Suprapubic skin (tissue), 4 donors: ENCODE measurements around the gene SPEG. TPM values are rescaled to one million over a fixed set of nuclear protein-coding genes. Genes with fewer than 3 reads are reported as not detected.

ENCODE experiments used
- DNase-seq, 2 donors: peaks; one replicate each; pipeline ENCODE4 v3.0.0-alpha.2; 2019; ENCODE audit warnings: low spot score in 2 of 2
- H3K27ac ChIP-seq: fragments of 200-600 bp; sonication (generic); one replicate; pipeline ENCODE4 v1.5.1; 2019
- H3K27me3 ChIP-seq: fragments of 200-600 bp; sonication (generic); one replicate; pipeline ENCODE4 v1.5.1; 2019
- H3K36me3 ChIP-seq: fragments of 200-600 bp; sonication (generic); one replicate; pipeline ENCODE4 v1.5.1; 2019
- H3K4me1 ChIP-seq: fragments of 200-600 bp; sonication (generic); one replicate; pipeline ENCODE4 v1.5.1; 2019
- H3K4me3 ChIP-seq: fragments of 200-600 bp; sonication (generic); one replicate; pipeline ENCODE4 v1.5.1; 2019; ENCODE audit warnings: mild to moderate bottlenecking
- H3K9me3 ChIP-seq: fragments of 200-600 bp; sonication (generic); one replicate; pipeline ENCODE4 v1.5.1; 2019
- EP300 ChIP-seq: sonication (generic); formaldehyde crosslinking; IDR thresholded peaks from one replicate; pipeline ENCODE4 v1.6.1; 2017; ENCODE audit warnings: antibody characterized with exemption
- POLR2A ChIP-seq, 2 donors: fragments of 450-650 bp; IDR thresholded peaks; one replicate each; pipeline ENCODE4 v1.6.1; 2017; ENCODE audit warnings: antibody characterized with exemption in 2 of 2, mild to moderate bottlenecking in 2 of 2, moderate library complexity in 2 of 2
- POLR2AphosphoS5 ChIP-seq, 3 donors: sonication (generic); formaldehyde crosslinking; IDR thresholded peaks; one replicate each; pipeline ENCODE4 v1.6.1; 2017; ENCODE audit warnings: antibody characterized with exemption in 3 of 3
- WGBS: methylation state at CpG from one replicate; pipeline ENCODE4 v1.1.5; 2018; 5-methylcytosine and 5-hydroxymethylcytosine counted together
- total RNA-seq, 4 donors: library from RNA; depleted of rRNA; stranded (reverse); fragments of >200 nt; gene quantifications; one replicate each; pipeline ENCODE4 v1.1.0, GENCODE V29; 2016
- TF ChIP-seq, protein P1 (sequence below), 2 donors: fragments of 200-600 bp in 1 of 2; fragments of 450-650 bp in 1 of 2; sonication (generic) in 1 of 2; IDR thresholded peaks; one replicate each; pipeline ENCODE4 v1.5.1; 2016 to 2019; ENCODE audit warnings: antibody characterized with exemption in 2 of 2, mild to moderate bottlenecking in 1 of 2, moderate library complexity in 1 of 2

SPEG gene
- total RNA-seq, 4 donors from 2014 or later: 6.5 to 17.2 (median 6.7) TPM

DNA sequence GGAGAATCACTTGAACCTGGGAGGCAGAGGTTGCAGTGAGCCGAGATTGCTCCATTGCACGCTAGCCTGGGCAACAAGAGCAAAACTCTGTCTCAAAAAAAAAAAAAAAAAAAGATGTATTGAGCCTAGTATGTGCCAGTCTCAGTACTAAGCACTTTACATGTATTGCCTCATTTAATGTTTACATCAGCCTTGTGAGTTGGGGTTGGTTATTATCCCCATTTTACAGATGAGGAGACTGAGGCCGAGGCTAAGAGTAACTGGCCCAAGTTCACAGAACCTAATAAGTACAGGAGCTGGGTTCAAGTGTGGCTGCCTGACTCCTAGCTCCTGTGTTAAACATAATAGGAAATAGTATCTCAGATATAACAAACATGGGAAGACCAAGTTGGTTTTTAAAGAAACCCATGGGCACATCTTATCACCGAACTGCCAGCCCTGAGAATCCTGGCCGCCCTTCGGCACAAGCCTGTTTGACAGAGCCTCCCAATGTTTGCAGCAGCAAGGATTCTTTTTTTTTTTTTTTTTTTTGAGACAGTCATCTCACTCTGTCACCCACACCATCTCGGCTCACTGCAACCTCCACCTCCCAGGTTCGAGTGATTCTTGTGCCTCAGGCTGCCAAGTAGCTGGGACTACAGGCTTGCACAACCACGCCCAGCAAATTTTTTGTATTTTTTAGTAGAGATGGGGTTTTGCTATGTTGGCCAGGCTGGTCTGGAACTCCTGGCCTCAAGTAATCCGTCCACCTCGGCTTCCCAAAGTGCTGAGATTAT lies 39.8 kb downstream of the SPEG start:
- WGBS: 78% methylated on average over 11 of the region's 11 CpGs
- Histone ChIP-seq H3K27ac (no peak overlapping the region), H3K4me1 (no peaks in the 10 kb centered on the region), H3K4me3 (no peak overlapping the region), H3K27me3 (peaks cover 14% of the 10 kb centered on the region), H3K9me3 (no peaks in the 10 kb centered on the region), H3K36me3 (no peaks in the 10 kb centered on the region)
- no peak for TF ChIP-seq POLR2A (IDR thresholded peaks at IDR 0.05)
- no peak for TF ChIP-seq POLR2AphosphoS5 (IDR thresholded peaks at IDR 0.05)
- TF ChIP-seq EP300: no peak
- DNase-seq: no peak

GRCh38 chr2:219475278-219475677 lies 40.6 kb downstream of the SPEG start:
- no peak overlapping the region for H3K4me3 ChIP-seq
- H3K36me3 ChIP-seq: no peaks in the 10 kb centered on the region
- no peaks in the 10 kb centered on the region for H3K9me3 ChIP-seq
- no peaks in the 10 kb centered on the region for H3K4me1 ChIP-seq
- TF ChIP-seq POLR2A (IDR thresholded peaks at IDR 0.05): no peak
- TF ChIP-seq EP300: no peak
- TF ChIP-seq, protein P1, sequence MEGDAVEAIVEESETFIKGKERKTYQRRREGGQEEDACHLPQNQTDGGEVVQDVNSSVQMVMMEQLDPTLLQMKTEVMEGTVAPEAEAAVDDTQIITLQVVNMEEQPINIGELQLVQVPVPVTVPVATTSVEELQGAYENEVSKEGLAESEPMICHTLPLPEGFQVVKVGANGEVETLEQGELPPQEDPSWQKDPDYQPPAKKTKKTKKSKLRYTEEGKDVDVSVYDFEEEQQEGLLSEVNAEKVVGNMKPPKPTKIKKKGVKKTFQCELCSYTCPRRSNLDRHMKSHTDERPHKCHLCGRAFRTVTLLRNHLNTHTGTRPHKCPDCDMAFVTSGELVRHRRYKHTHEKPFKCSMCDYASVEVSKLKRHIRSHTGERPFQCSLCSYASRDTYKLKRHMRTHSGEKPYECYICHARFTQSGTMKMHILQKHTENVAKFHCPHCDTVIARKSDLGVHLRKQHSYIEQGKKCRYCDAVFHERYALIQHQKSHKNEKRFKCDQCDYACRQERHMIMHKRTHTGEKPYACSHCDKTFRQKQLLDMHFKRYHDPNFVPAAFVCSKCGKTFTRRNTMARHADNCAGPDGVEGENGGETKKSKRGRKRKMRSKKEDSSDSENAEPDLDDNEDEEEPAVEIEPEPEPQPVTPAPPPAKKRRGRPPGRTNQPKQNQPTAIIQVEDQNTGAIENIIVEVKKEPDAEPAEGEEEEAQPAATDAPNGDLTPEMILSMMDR (IDR thresholded peaks at IDR 0.05): no peak
- no peak for TF ChIP-seq POLR2AphosphoS5 (IDR thresholded peaks at IDR 0.05)
- H3K27me3 ChIP-seq: peaks cover 14% of the 10 kb centered on the region
- DNase-seq: no peak
- WGBS: 87% methylated on average over 6 of the region's 6 CpGs
- H3K27ac ChIP-seq: no peak overlapping the region

- Histone ChIP-seq H3K4me3 (no peak overlapping the region), H3K27ac (no peak overlapping the region)
- 30% methylated on average over 11 of the region's 14 CpGs for WGBS
These were observed 41.3 kb downstream of the SPEG start for GRCh38 chr2:219475697-219476651.

GRCh38 chr2:219476652-219477151 lies 42.1 kb downstream of the SPEG start:
- no peaks in the 10 kb centered on the region for H3K4me1 ChIP-seq
- DNase-seq: no peak
- no peak overlapping the region for H3K27ac ChIP-seq
- H3K9me3 ChIP-seq: no peaks in the 10 kb centered on the region
- 33% methylated on average over 13 of the region's 16 CpGs for whole genome bisulfite sequencing
- H3K27me3 ChIP-seq: peaks cover 14% of the 10 kb centered on the region
- TF ChIP-seq EP300: no peak
- TF ChIP-seq POLR2A (IDR thresholded peaks at IDR 0.05): no peak
- no peak for TF ChIP-seq POLR2AphosphoS5 (IDR thresholded peaks at IDR 0.05)
- TF ChIP-seq, protein P1 (IDR thresholded peaks at IDR 0.05): no peak
- H3K4me3 ChIP-seq: no peak overlapping the region
- no peaks in the 10 kb centered on the region for H3K36me3 ChIP-seq

More at GRCh38 chr2:219475697-219476651, 41.3 kb downstream of the SPEG start:
- Histone ChIP-seq H3K4me1 (no peaks in the 10 kb centered on the region), H3K9me3 (no peaks in the 10 kb centered on the region), H3K27me3 (peaks cover 14% of the 10 kb centered on the region), H3K36me3 (no peaks in the 10 kb centered on the region)
- no peak for TF ChIP-seq POLR2A (IDR thresholded peaks at IDR 0.05)
- TF ChIP-seq, protein P1 (IDR thresholded peaks at IDR 0.05): peak; percentile 47 to 74
- DNase-seq: no peak

DNA sequence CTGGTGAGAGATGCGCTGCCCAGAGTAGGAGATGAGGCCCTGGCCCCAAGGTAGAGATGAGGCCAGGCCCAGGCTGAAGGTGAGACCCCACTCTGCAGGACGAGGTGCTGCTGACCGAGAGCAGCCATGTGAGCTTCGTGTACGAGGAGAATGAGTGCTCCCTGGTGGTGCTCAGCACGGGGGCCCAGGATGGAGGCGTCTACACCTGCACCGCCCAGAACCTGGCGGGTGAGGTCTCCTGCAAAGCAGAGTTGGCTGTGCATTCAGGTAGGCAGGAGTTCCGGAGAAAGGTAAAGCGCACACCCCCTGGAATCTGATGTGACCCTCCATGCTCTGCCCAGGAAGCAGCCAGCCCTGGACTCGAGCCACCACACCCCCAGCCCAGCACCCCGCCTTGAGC lies 42.5 kb downstream of the SPEG start:
- Histone ChIP-seq H3K4me3 (no peak overlapping the region), H3K9me3 (no peaks in the 10 kb centered on the region), H3K4me1 (no peaks in the 10 kb centered on the region), H3K27ac (no peak overlapping the region), H3K27me3 (peaks cover 15% of the 10 kb centered on the region), H3K36me3 (no peaks in the 10 kb centered on the region)
- no peak for DNase-seq
- WGBS: 90% methylated on average over 11 of the region's 13 CpGs
- no peak for TF ChIP-seq EP300
- TF ChIP-seq POLR2AphosphoS5 (IDR thresholded peaks at IDR 0.05): no peak
- TF ChIP-seq POLR2A (IDR thresholded peaks at IDR 0.05): no peak
- TF ChIP-seq, protein P1 (IDR thresholded peaks at IDR 0.05): no peak
